22Rv1 (cell line): ENCODE measurements around the gene CASKIN2.

Experiments used
- ZFX ChIP-seq: fragments of 450-650 bp; IDR thresholded peaks from 2 replicates; pipeline ENCODE4 v1.6.1; 2017; ENCODE audit warnings: antibody characterized with exemption, borderline replicate concordance
- TF ChIP-seq, protein P1 (sequence below): fragments of 450-650 bp; IDR thresholded peaks from 2 replicates; pipeline ENCODE4 v1.5.1; 2017; ENCODE audit warnings: mild to moderate bottlenecking

- TF ChIP-seq, protein P1, sequence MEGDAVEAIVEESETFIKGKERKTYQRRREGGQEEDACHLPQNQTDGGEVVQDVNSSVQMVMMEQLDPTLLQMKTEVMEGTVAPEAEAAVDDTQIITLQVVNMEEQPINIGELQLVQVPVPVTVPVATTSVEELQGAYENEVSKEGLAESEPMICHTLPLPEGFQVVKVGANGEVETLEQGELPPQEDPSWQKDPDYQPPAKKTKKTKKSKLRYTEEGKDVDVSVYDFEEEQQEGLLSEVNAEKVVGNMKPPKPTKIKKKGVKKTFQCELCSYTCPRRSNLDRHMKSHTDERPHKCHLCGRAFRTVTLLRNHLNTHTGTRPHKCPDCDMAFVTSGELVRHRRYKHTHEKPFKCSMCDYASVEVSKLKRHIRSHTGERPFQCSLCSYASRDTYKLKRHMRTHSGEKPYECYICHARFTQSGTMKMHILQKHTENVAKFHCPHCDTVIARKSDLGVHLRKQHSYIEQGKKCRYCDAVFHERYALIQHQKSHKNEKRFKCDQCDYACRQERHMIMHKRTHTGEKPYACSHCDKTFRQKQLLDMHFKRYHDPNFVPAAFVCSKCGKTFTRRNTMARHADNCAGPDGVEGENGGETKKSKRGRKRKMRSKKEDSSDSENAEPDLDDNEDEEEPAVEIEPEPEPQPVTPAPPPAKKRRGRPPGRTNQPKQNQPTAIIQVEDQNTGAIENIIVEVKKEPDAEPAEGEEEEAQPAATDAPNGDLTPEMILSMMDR: no peak
- TF ChIP-seq ZFX: no peak
Measured at GRCh38 chr17:75485688-75486087, 29.6 kb downstream of the CASKIN2 start.
